Uterus (tissue), 4 donors: ENCODE data around the gene UBE2J1. TPM values are rescaled to one million over a fixed set of nuclear protein-coding genes. Genes with fewer than 3 reads are reported as not detected.

ENCODE experiments used
- DNase-seq, 2 donors: peaks; one replicate each; pipeline ENCODE4 v3.0.0-alpha.2; 2019 to 2020
- H3K27ac ChIP-seq, 2 donors: fragments of 200-600 bp; sonication (generic); 1 replicate in 1 of 2; 2 replicates in 1 of 2; pipeline ENCODE4 v1.5.1; 2016 to 2018
- H3K27me3 ChIP-seq, 2 donors: fragments of 200-600 bp; sonication (generic); one replicate each; pipeline ENCODE4 v1.5.1; 2018 to 2019; ENCODE audit warnings: control low read depth in 1 of 2
- H3K36me3 ChIP-seq, 2 donors: fragments of 200-600 bp; sonication (generic); one replicate each; pipeline ENCODE4 v1.5.1; 2019; ENCODE audit warnings: control low read depth in 1 of 2
- H3K4me1 ChIP-seq, 2 donors: fragments of 200-600 bp; sonication (generic); one replicate each; pipeline ENCODE4 v1.5.1; 2018 to 2019; ENCODE audit warnings: control low read depth in 1 of 2
- H3K4me3 ChIP-seq, 2 donors: fragments of 200-600 bp; sonication (generic); 1 replicate in 1 of 2; 2 replicates in 1 of 2; pipeline ENCODE4 v1.5.1; 2018 to 2019; ENCODE audit warnings: mild to moderate bottlenecking in 1 of 2
- H3K9me3 ChIP-seq, 2 donors: fragments of 200-600 bp; sonication (generic); one replicate each; pipeline ENCODE4 v1.5.1; 2019; ENCODE audit warnings: control low read depth in 1 of 2
- POLR2A ChIP-seq, 2 donors: fragments of 450-650 bp; IDR thresholded peaks; one replicate each; pipeline ENCODE4 v1.6.1; 2016; ENCODE audit warnings: antibody characterized with exemption in 2 of 2, mild to moderate bottlenecking in 1 of 2, moderate library complexity in 1 of 2
- intact Hi-C: fragments of 100-400 bp; cut with DNase I; formaldehyde crosslinking; loops from one replicate; pipeline ENCODE4 v1.15.1; 2023; ENCODE audit warnings: low total_unique reads
- total RNA-seq, 4 donors: library from RNA; depleted of rRNA in 3 of 4; stranded (reverse); fragments of >200 nt in 3 of 4; gene quantifications; one replicate each; pipeline versions ENCODE4 v1.1.0 to v1.2.4, GENCODE V29; 2014 to 2023
- TF ChIP-seq, protein P1 (sequence below), 4 experiments: fragments of 200-600 bp in 2 of 4; fragments of 450-650 bp in 2 of 4; sonication (generic) in 2 of 4; IDR thresholded peaks; one replicate each; pipeline ENCODE4 v1.5.1; 2016 to 2019; ENCODE audit warnings: antibody characterized with exemption in 4 of 4, mild to moderate bottlenecking in 2 of 4, moderate library complexity in 1 of 4
- donor health status: DM: yes; HTN: yes; CAD: no.

UBE2J1 gene
- total RNA-seq, 4 donors from 2014 or later: 13.1 to 55.2 (median 41.0) TPM

DNA sequence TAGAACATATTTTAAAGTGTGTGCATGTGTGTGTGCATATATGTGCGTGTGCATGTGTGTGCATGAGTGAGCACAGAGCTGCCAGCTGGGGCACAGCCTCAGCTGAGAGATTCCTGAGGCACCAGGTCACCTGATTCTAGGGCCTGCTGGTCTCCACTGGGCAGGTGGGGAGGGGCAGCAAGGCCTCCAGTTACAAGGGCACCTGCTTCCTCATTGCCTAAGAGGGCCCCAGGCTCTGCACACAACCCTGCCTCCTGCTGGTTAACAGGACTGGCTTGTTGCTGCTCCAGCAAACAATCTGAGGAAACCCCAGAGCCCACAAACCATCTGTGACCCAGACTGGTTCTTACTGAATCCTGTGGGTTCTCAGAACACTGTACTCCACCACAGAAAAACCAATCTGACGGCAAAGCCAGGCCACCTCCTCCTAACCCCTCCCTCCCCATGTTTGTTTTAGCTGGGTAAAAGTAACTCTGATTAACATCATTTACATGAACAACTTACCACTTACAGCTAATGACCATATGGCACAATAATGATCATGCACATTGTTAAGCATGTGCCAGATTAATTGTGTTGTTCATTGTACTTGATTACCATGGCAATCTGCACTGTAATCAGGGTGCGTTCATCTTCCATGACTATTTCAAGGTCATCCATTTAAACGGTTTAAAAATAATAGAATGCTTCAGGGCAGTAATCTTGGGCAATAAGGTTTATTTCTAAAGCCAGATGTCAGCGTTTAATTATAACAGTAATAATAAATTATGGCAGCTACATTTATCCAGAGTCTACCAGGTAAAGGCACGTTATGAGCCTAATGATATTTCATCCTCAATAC, 23.1 kb upstream of the UBE2J1 start:
- Histone ChIP-seq H3K27ac (no peak overlapping the region), H3K4me1 (no peaks in the 10 kb centered on the region), H3K9me3 (no peaks in the 10 kb centered on the region), H3K4me3 (no peak overlapping the region), H3K36me3 (no peaks in the 10 kb centered on the region), H3K27me3 (no peaks in the 10 kb centered on the region)
- intact Hi-C loops: no loop called here
- no peak for DNase-seq
- TF ChIP-seq, protein P1, sequence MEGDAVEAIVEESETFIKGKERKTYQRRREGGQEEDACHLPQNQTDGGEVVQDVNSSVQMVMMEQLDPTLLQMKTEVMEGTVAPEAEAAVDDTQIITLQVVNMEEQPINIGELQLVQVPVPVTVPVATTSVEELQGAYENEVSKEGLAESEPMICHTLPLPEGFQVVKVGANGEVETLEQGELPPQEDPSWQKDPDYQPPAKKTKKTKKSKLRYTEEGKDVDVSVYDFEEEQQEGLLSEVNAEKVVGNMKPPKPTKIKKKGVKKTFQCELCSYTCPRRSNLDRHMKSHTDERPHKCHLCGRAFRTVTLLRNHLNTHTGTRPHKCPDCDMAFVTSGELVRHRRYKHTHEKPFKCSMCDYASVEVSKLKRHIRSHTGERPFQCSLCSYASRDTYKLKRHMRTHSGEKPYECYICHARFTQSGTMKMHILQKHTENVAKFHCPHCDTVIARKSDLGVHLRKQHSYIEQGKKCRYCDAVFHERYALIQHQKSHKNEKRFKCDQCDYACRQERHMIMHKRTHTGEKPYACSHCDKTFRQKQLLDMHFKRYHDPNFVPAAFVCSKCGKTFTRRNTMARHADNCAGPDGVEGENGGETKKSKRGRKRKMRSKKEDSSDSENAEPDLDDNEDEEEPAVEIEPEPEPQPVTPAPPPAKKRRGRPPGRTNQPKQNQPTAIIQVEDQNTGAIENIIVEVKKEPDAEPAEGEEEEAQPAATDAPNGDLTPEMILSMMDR (IDR thresholded peaks at IDR 0.05): no peak
- TF ChIP-seq POLR2A (IDR thresholded peaks at IDR 0.05): no peak

DNA sequence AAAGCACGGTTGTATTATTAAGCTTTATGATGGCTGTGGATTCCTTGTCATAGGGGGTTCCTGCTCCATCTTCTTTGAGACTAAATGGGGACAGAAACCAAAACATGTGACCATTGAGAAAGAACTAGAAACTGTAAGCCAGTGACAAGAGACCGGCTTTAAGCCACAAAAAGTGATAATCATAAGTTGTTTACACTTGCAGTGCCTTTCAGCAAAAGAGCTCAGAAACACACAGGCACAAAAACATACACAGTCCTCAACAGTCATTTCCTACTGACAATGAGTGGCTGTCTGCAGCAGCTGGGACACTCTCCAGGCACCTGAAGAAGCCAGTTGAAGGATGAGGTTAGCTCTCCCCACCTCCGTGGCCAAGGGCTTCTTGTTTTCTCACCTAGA, 20.0 kb upstream of the UBE2J1 start:
- TF ChIP-seq, protein P1 (IDR thresholded peaks at IDR 0.05): no peak
- no peak for TF ChIP-seq POLR2A (IDR thresholded peaks at IDR 0.05)
- intact Hi-C loops: no loop called here
- Histone ChIP-seq H3K27ac (no peak overlapping the region), H3K36me3 (no peaks in the 10 kb centered on the region), H3K4me1 (no peaks in the 10 kb centered on the region), H3K9me3 (no peaks in the 10 kb centered on the region), H3K27me3 (no peaks in the 10 kb centered on the region), H3K4me3 (no peak overlapping the region)
- no peak for DNase-seq

- intact Hi-C loops: no loop called here
- TF ChIP-seq, protein P1 (IDR thresholded peaks at IDR 0.05): peak; percentile 60 to 81 (median 70)
- no peak for TF ChIP-seq POLR2A (IDR thresholded peaks at IDR 0.05)
- Histone ChIP-seq H3K9me3 (no peaks in the 10 kb centered on the region), H3K27me3 (no peaks in the 10 kb centered on the region), H3K27ac (no peak overlapping the region), H3K36me3 (no peaks in the 10 kb centered on the region), H3K4me3 (no peak overlapping the region), H3K4me1 (no peaks in the 10 kb centered on the region)
- DNase-seq: peak; percentile 50 to 68
These were observed 19.5 kb upstream of the UBE2J1 start for GRCh38 chr6:89371849-89372505.

- intact Hi-C loops: no loop called here
- no peaks in the 10 kb centered on the region for H3K9me3 ChIP-seq
- no peaks in the 10 kb centered on the region for H3K27me3 ChIP-seq
- no peak overlapping the region for H3K4me3 ChIP-seq
- H3K36me3 ChIP-seq: no peaks in the 10 kb centered on the region
- TF ChIP-seq, protein P1 (IDR thresholded peaks at IDR 0.05): peak; percentile 50 to 72 (median 61)
- TF ChIP-seq POLR2A (IDR thresholded peaks at IDR 0.05): no peak
- H3K27ac ChIP-seq: peak overlapping the region in 1 of 2 donors; percentile 47
- no peaks in the 10 kb centered on the region for H3K4me1 ChIP-seq
- DNase-seq: peak; percentile 44 to 73
These were observed 16.5 kb upstream of the UBE2J1 start for GRCh38 chr6:89368999-89369398.

- no peaks in the 10 kb centered on the region for H3K27me3 ChIP-seq
- H3K9me3 ChIP-seq: no peaks in the 10 kb centered on the region
- no peaks in the 10 kb centered on the region for H3K4me1 ChIP-seq
- intact Hi-C loops: no loop called here
- peak overlapping the region in 1 of 2 donors; percentile 47 for H3K27ac ChIP-seq
- DNase-seq: peak; percentile 63 to 68
- H3K4me3 ChIP-seq: no peak overlapping the region
- H3K36me3 ChIP-seq: no peaks in the 10 kb centered on the region
- no peak for TF ChIP-seq POLR2A (IDR thresholded peaks at IDR 0.05)
- TF ChIP-seq, protein P1 (IDR thresholded peaks at IDR 0.05): peak; percentile 49 to 80 (median 58)
These were observed 15.6 kb upstream of the UBE2J1 start for GRCh38 chr6:89368107-89368506.
